CD14-positive monocyte (primary cell): ENCODE results near the gene ANKRD29. TPM values are rescaled to one million over a fixed set of nuclear protein-coding genes. Genes with fewer than 3 reads are reported as not detected.
A peak's percentile ranks its signal among the peaks of the same experiment; 100 is the strongest.

ENCODE experiments used
- DNase-seq, 3 donors: peaks; one replicate each; pipeline ENCODE4 v3.0.0-alpha.2; 2011 to 2022
- H2AFZ ChIP-seq: 2 replicates; pipeline ENCODE4 v1.6.0; 2012; ENCODE audit warnings: mild to moderate bottlenecking, low read depth, low read length, inconsistent platforms; ENCODE audit not compliant: insufficient read depth, poor library complexity, severe bottlenecking
- H3K27ac ChIP-seq, 2 donors: 1 replicate in 1 of 2; 2 replicates in 1 of 2; pipeline ENCODE4 v1.5.1; 2012 to 2013; ENCODE audit warnings: low read length in 2 of 2, control low read depth in 1 of 2, inconsistent platforms in 1 of 2, low read depth in 1 of 2, mild to moderate bottlenecking in 1 of 2
- H3K27me3 ChIP-seq, 2 donors: one replicate each; pipeline versions ENCODE4 v1.6.0 to v1.6.1; 2011 to 2013; ENCODE audit warnings: low read length in 2 of 2; ENCODE audit not compliant: control insufficient read depth in 2 of 2, insufficient read depth in 2 of 2
- H3K36me3 ChIP-seq, 2 donors: replicated peaks in 1 of 2; 1 replicate in 1 of 2; 2 replicates in 1 of 2; pipeline versions ENCODE4 v1.5.1 to v1.6.1; 2012 to 2013; ENCODE audit warnings: low read length in 2 of 2, control low read depth in 1 of 2, inconsistent platforms in 1 of 2, mild to moderate bottlenecking in 1 of 2; ENCODE audit not compliant: insufficient read depth in 2 of 2, control insufficient read depth in 1 of 2
- H3K4me1 ChIP-seq, 2 donors: 1 replicate in 1 of 2; 2 replicates in 1 of 2; pipeline versions ENCODE4 v1.5.1 to v1.6.1; 2012 to 2013; ENCODE audit warnings: low read length in 2 of 2, control low read depth in 1 of 2, inconsistent platforms in 1 of 2, mild to moderate bottlenecking in 1 of 2, moderate library complexity in 1 of 2; ENCODE audit not compliant: insufficient read depth in 2 of 2, control insufficient read depth in 1 of 2
- H3K4me2 ChIP-seq: replicated peaks from 2 replicates; pipeline ENCODE3; 2012; ENCODE audit warnings: low read length, moderate library complexity, mild to moderate bottlenecking; ENCODE audit not compliant: poor library complexity, severe bottlenecking; ENCODE audit errors: extremely low read depth
- H3K4me3 ChIP-seq, 3 experiments: fragments of 200-600 bp in 1 of 3; sonication (generic) in 1 of 3; replicated peaks in 1 of 3; 1 replicate in 2 of 3; 2 replicates in 1 of 3; pipeline ENCODE4 v1.5.1; 2011 to 2013; ENCODE audit warnings: low read length in 3 of 3, mild to moderate bottlenecking in 3 of 3, control low read depth in 2 of 3, low read depth in 2 of 3, inconsistent platforms in 1 of 3, moderate library complexity in 1 of 3
- H3K79me2 ChIP-seq: 2 replicates; pipeline ENCODE4 v1.6.0; 2012; ENCODE audit warnings: mild to moderate bottlenecking, control low read depth, inconsistent platforms, low read length, moderate library complexity; ENCODE audit not compliant: insufficient read depth
- H3K9ac ChIP-seq: 2 replicates; pipeline ENCODE4 v1.6.0; 2017; ENCODE audit warnings: low read length, mild to moderate bottlenecking; ENCODE audit not compliant: insufficient read depth, poor library complexity, severe bottlenecking
- H3K9me3 ChIP-seq, 2 donors: replicated peaks in 1 of 2; 1 replicate in 1 of 2; 2 replicates in 1 of 2; pipeline versions ENCODE4 v1.5.1 to v1.6.1; 2012 to 2013; ENCODE audit warnings: low read length in 2 of 2, control low read depth in 1 of 2; ENCODE audit not compliant: control insufficient read depth in 1 of 2, insufficient read depth in 1 of 2
- H4K20me1 ChIP-seq: 2 replicates; pipeline ENCODE4 v1.6.0; 2012; ENCODE audit warnings: mild to moderate bottlenecking, low read length, control low read depth, moderate library complexity; ENCODE audit not compliant: insufficient read depth
- H3K27ac Mint-ChIP-seq, 7 donors: one replicate each; pipeline ENCODE4 v1.8.0; 2020; ENCODE audit warnings: mild to moderate bottlenecking in 7 of 7, mixed read lengths in 7 of 7, moderate library complexity in 6 of 7, inconsistent platforms in 2 of 7
- H3K27me3 Mint-ChIP-seq, 3 donors: one replicate each; pipeline ENCODE4 v1.8.0; 2021 to 2022; ENCODE audit warnings: low read depth in 3 of 3, mild to moderate bottlenecking in 3 of 3, mixed read lengths in 3 of 3, moderate library complexity in 3 of 3, inconsistent platforms in 1 of 3
- H3K36me3 Mint-ChIP-seq, 2 donors: one replicate each; pipeline ENCODE4 v1.8.0; 2020; ENCODE audit warnings: mixed read lengths in 2 of 2, inconsistent platforms in 1 of 2, mild to moderate bottlenecking in 1 of 2
- H3K4me1 Mint-ChIP-seq: one replicate; pipeline ENCODE4 v1.8.0; 2020; ENCODE audit warnings: mild to moderate bottlenecking, mixed read lengths
- H3K4me3 Mint-ChIP-seq, 2 donors: one replicate each; pipeline ENCODE4 v1.8.0; 2020; ENCODE audit warnings: mild to moderate bottlenecking in 2 of 2, mixed read lengths in 2 of 2, moderate library complexity in 1 of 2
- H3K9me3 Mint-ChIP-seq, 7 donors: one replicate each; pipeline ENCODE4 v1.8.0; 2020 to 2022; ENCODE audit warnings: mixed read lengths in 7 of 7, mild to moderate bottlenecking in 6 of 7, moderate library complexity in 6 of 7, inconsistent platforms in 2 of 7
- CTCF ChIP-seq: fragments of 200-600 bp; IDR thresholded peaks from one replicate; pipeline ENCODE4 v1.8.0; 2022; ENCODE audit warnings: antibody characterized with exemption, mild to moderate bottlenecking
- WGBS: methylation state at CpG from one replicate; pipeline ENCODE4 v1.1.5; 2013; ENCODE audit warnings: missing lambda C conversion rate; ENCODE audit not compliant: insufficient coverage; 5-methylcytosine and 5-hydroxymethylcytosine counted together
- intact Hi-C, 2 donors: fragments of 100-400 bp; cut with micrococcal nuclease; formaldehyde crosslinking; loops; one replicate each; pipeline versions ENCODE4 v1.15.0 to v1.15.1; 2023
- polyA plus RNA-seq, 3 donors: library from polyadenylated mRNA; depleted of rRNA in 1 of 3; unstranded in 2 of 3; stranded (reverse) in 1 of 3; fragments of 300-500 nt in 2 of 3; fragments of >200 nt in 1 of 3; fragmentation: Illumina TruSeq in 2 of 3; gene quantifications; 1 replicate in 2 of 3; 2 replicates in 1 of 3; pipeline ENCODE4 v1.2.3, GENCODE V29; 2012 to 2021

The ANKRD29 gene
- polyA plus RNA-seq, 3 donors = 0.03 to 0.11 TPM; not detected in 1

DNA sequence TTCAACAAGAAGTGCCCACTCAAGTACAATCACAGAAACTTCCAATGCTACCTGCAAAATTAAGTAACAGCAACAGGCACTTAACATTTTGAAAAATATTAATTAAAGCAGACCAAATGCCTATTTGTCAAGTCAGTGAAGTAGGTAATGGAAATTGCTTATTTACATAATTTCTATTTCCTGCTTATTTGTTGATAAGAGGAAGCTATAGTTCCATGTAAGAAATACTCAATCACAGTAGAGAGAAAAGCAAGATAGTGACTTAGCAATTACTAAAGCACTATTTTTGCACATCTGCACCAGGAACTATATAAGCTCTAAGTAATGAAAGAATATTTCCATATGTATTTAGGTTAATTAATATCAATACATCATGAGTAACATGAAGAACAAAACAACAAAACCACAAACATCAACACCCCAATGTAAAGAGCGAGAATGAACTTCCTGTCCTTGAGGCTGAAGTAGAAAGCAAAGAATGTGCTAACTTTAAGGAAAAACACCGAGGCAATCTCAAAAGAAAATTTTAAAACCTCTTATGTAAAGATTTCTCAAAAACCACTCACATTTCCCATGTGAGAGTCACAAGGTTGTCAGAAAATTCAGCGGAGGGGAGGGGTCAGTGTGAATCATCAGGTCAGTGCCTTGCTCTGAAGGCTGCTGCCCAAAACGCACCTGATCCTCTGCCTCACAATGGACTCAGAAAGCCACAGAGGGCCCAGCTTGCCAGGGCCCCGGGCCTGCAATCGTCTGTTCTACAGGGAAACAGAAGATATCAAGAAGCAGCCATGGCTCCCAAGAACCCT is 88.9 kb downstream of the ANKRD29 start:
- peak overlapping the region; percentile 61 to 94 (median 88) for H3K27ac Mint-ChIP-seq
- peak overlapping the region; percentile 54 to 81 for H3K27ac ChIP-seq
- peaks cover 39 to 58% of the 10 kb centered on the region in 2 donors for H3K36me3 ChIP-seq
- no peak for TF ChIP-seq CTCF
- H3K4me3 Mint-ChIP-seq = peak overlapping the region in 1 of 2 donors; percentile 30
- H3K9ac ChIP-seq = no peak overlapping the region
- no peaks in the 10 kb centered on the region for H3K9me3 ChIP-seq
- peak overlapping the region; percentile 1 for H3K4me2 ChIP-seq
- peaks cover 47 to 50% of the 10 kb centered on the region in 2 donors for H3K36me3 Mint-ChIP-seq
- H4K20me1 ChIP-seq = peaks cover 35% of the 10 kb centered on the region
- DNase-seq = peak; percentile 61 to 85 (median 69)
- peaks cover 31% of the 10 kb centered on the region for H3K4me1 Mint-ChIP-seq
- H2AFZ ChIP-seq = no peak overlapping the region
- H3K4me1 ChIP-seq = peaks cover 30 to 36% of the 10 kb centered on the region in 2 donors
- WGBS = 61% methylated on average over 4 of the region's 6 CpGs
- peaks cover 0 to 2% (median 0%) of the 10 kb centered on the region in 3 donors for H3K27me3 Mint-ChIP-seq
- intact Hi-C loops = loop anchor here in 1 of 2 donors (5.0 kb wide), 1 partner anchor 37 kb away; no protein-coding TSS in a partner anchor
- H3K27me3 ChIP-seq = no peaks in the 10 kb centered on the region
- H3K4me3 ChIP-seq = peak overlapping the region in 1 of 3 experiments; percentile 35
- peaks cover 0 to 2% (median 0%) of the 10 kb centered on the region in 7 donors for H3K9me3 Mint-ChIP-seq
- H3K79me2 ChIP-seq = peaks cover 26% of the 10 kb centered on the region

- Histone ChIP-seq H3K4me3 (no peak overlapping the region), H3K79me2 (peaks cover 18% of the 10 kb centered on the region), H4K20me1 (peaks cover 27% of the 10 kb centered on the region), H3K4me1 (peaks cover 22 to 28% of the 10 kb centered on the region in 2 donors), H3K36me3 (peaks cover 47 to 66% of the 10 kb centered on the region in 2 donors), H3K9ac (no peak overlapping the region), H3K9me3 (no peaks in the 10 kb centered on the region), H3K4me2 (no peak overlapping the region), H2AFZ (no peak overlapping the region), H3K27me3 (no peaks in the 10 kb centered on the region), H3K27ac (no peak overlapping the region)
- no peak for TF ChIP-seq CTCF
- intact Hi-C loops = loop anchor here in 1 of 2 donors (5.0 kb wide), 1 partner anchor 36 kb away; no protein-coding TSS in a partner anchor
- peaks cover 28% of the 10 kb centered on the region for H3K4me1 Mint-ChIP-seq
- no peak overlapping the region for H3K4me3 Mint-ChIP-seq
- H3K9me3 Mint-ChIP-seq = peaks cover 0 to 2% (median 0%) of the 10 kb centered on the region in 7 donors
- no peak for DNase-seq
- 100% methylated on average over 1 of the region's 4 CpGs for WGBS
- peak overlapping the region in 1 of 7 donors; percentile 94 for H3K27ac Mint-ChIP-seq
- peaks cover 51 to 58% of the 10 kb centered on the region in 2 donors for H3K36me3 Mint-ChIP-seq
- peaks cover 0 to 2% (median 0%) of the 10 kb centered on the region in 3 donors for H3K27me3 Mint-ChIP-seq
Observed at GRCh38 chr18:23573020-23573419, 89.7 kb downstream of the ANKRD29 start.
